HG02678 (cell line): ENCODE data around the gene DPP10.
"Not testable (repeated sequence)": the region's sequence is repeated elsewhere in the genome, so short reads cannot be mapped to it uniquely, and the experiment has no call there.

ENCODE experiments used
- ATAC-seq: cut with Tn5 transposase; IDR thresholded peaks from one replicate; pipeline ENCODE4 v1.9.1; 2021; ENCODE audit warnings: mild to moderate bottlenecking, moderate library complexity; ENCODE audit not compliant: unreplicated experiment

The DPP10 gene

DNA sequence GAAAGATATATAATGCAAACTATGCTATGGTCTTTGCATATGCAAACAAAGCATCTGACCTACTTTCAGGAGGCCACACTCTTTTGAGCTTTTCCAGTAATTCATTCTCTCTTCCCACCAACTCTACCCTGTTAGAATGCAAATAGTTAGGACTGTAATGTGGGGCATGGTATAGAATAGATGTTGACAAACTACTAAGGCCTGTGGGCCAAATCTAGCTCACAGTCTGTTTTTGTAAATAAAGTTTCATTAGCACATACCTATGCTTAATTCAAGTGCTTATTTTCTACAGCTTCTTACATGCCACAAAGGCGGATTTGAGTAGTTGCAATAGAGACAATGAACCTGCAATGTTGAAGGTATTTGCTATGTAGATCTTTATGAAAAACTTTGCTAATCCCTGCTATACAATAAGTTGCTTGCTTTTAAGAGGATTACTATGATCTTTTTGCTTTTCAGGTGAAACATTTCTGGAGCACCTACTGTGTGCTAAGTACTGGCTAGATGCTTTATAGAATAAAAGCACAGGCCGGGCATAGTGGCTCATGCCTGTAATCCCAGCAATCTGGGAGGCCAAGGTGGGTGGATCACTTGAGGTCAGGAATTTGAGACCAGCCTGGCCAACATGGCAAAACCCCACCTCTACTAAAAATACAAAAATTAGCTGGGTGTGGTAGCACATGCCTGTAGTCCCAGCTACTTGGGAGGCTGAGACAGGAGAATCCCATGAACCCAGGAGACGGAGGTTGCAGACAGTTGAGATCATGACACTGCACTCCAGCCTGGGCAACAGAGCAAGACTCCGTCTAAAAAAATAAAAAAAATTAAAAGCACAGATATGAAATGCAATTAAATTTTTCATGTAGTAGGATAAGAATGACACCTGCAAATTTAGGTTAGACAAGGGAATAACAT lies 267.8 kb downstream of the DPP10 start:
- no peak for ATAC-seq

DNA sequence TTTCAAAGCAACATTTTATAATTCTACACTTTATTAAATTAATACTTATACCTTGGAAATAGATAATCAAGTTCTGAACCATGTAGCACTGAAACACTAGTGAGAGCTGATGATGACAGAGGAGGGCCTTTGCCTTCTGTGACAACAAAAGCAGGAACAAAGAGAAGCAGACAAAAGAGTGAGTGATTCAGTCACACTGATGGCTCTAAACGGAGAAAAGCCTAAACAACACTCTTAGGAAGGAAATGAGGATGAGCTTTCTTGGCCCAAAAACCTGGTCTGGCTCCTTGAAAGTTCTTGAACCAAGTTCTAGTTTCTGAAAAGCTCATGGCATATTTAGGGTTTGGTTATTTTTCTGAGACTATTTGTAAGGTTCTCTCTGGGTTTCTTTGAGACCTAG lies 271.9 kb downstream of the DPP10 start:
- no peak for ATAC-seq

DNA sequence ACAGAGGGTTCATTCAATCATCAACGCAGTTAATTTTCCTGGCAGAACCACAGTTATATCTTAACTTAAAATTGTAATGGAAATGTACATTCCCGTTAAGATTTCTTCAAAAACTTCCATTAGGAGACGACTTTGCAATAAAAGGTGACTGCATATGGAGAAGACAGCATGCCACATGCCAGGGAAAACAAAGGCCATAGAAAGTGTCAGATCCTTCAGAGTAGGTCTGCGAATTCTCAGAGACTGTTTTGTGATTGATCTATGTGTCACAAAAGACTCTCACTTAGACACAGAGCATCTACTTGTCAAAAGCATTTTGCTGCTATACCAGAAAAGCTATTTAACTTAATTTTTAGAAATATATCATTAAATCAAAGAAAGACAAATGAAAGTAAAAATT lies 274.6 kb downstream of the DPP10 start:
- no peak for ATAC-seq

DNA sequence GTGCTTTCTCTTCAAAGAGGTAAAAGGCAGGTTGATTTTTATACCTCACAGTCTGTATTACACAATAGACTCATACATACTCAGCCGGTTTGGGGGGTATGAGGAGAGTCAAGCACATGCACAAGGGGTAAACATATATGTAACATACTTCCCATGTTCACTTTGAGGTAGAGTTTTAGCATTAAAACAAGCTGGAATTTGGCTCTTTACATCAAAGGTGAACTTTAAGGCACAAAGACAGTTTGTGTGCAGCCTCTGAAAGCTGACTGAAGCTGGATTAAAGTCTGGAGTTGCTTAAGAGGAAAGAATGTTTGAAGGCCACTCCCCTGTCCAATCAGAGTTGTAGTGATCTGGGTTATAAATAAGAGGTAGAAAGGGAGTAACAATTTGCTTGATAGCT lies 282.0 kb downstream of the DPP10 start:
- ATAC-seq: no peak

DNA sequence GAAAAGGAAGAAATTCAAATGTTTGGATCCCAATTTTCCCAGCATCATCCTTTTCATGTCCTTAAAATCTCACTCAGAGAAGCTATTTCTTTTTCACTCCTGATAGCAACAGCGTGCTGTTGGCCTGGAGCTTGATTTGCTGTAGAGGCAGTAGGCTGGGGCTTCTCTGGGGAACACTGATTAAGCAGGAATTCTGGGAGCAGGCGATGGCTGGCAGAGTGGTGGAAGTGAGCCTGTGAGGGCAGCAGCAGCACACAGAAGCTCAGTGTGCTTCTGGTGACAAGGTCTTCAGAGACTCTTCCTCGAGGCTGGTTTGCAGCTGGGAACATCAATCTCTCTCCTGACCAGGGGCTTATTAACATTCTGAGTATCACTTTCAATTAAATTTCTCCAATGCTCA lies 284.6 kb downstream of the DPP10 start:
- ATAC-seq: no peak

DNA sequence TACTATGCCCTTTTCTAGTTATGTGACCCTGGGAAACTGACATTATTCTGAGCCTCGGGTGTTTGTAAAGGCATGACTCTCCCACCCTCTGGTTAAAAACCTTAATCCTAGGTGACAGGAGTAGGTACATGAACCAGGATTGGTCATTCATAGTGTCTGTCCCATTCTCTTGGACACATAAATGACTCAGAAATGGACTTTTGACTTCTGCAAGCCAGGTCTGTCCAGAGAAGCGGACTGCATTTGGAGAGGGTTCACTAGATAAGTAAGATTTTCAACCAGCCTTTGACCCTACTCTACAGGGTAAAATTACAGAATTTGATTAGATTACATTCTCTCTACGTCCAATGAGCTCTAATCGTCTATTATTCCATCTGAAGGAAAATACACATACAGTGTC lies 285.9 kb downstream of the DPP10 start:
- ATAC-seq: no peak

DNA sequence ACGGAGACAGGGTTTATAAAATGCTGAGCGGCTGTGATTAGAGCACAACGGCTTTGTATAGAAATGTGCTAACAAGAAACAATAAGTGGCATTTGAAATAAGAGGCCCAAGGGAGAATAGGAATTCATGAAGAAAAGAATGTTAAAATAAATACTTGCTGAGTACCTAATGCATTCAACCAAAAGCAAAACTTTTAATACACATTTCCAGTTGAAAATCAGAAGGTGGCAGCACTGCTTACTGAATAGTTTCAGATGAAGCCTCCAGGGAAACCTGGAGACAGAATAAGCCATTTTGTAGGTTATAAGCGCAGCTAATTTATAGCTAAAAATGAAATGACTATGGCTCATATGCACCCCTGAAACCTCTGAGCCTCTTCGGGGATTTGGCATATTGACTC lies 286.6 kb downstream of the DPP10 start:
- no peak for ATAC-seq

DNA sequence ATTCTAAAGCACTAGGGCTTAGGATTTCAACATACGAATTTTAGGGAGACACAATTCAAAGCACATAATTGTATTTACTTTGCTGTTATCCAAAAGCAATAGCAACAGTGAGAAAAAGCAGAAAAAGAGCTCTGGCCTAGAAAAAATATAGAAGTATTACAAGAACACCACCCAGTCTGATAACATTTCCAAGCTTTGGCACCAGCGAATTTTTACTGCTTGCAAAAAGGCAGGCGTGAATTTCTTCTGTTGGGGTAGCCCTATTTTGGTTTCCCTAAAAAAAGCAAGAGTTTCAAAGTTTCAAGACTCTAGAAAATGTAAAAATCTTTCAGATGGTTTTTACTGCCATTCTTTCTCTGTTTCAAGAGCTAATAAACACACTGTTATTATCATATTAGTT lies 292.7 kb downstream of the DPP10 start:
- no peak for ATAC-seq

DNA sequence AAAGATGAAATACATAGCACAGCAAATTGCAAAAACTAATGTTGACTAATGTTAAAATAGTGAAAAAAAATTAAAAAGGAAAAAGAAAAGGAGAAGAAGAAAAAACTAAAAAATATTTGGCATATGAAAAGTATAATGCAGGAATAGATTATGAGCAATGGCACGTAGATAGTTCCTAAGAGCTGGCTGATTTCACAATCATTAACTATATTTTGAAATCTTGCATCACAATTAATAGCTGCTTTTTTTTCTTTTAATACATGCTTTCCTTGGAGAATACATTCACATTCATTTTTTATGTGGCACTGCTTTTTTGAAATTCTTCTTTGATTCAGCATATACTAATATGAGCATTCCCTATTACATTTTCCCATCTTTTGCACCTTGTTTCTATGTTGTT lies 299.8 kb downstream of the DPP10 start:
- ATAC-seq: no peak

DNA sequence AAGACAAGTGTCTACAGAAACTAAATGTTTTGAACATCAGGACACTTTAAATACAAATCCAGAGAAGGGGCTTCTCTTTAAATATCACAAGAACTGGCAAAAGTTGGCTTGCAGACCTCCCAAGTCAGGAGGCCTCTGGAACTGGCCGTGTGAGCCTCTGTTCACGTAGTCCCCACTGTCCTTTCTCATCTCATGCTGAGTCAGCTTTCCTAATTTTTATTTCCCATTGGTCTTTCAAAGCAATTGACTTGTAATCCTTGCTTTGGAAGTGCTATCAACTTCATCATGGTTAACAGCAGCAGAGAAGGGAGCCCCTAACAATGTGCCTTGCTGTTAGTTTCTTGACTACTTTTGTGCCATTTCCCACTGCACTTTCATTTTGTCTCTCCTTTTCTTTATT lies 303.3 kb downstream of the DPP10 start:
- ATAC-seq: no peak

DNA sequence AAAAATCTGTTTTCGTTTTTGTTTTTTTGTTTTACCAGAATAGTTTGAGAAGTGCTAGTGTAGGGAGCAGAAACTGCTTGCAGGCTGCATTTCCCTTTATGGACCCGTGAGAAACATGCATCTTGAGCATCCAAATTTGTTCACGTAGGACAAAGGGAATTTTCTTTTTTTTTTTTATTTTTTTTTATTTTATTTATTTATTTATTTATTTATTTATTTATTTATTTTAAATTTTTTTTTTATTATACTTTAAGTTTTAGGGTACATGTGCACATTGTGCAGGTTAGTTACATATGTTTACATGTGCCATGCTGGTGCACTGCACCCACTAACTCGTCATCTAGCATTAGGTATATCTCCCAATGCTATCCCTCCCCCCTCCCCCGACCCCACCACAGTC lies 305.7 kb downstream of the DPP10 start:
- ATAC-seq: not testable (repeated sequence)

DNA sequence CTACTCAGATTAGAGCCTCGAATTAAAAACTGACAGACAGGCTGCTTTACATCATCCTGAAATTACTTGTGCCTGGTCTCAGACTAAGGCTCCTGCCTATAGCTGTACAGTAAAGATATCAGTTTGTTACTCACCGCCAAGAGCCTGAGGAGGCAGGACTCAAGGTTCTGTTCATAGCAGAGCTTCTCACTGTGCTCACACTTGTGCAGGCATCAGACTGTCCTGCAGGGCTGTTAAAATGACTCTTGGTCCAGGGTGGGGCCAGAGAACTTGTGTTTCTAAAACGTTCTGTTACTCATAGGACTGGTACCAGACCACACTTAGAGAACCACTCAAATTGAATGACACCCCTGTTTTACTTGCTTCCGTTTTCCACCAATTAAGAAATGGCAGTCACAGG lies 310.0 kb downstream of the DPP10 start:
- ATAC-seq: no peak

DNA sequence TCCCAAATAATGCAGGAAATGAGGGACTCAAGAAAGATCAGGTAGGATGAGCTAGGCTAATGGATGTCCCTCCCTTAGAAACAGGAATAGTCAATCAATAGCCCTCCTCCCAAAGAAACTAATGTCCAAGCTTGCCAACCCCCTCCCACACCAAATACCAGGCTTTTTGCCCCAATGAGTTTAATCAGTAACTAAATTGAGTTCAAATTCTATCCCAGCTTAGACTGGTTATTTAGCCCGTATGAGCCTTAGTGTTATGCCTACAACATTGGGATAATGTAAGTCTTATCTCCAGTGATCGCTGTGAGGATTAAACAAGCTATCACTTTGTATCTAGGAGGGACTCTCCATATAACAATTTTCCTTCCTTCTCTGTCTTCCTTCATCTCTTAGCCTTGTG lies 310.7 kb downstream of the DPP10 start:
- no peak for ATAC-seq

DNA sequence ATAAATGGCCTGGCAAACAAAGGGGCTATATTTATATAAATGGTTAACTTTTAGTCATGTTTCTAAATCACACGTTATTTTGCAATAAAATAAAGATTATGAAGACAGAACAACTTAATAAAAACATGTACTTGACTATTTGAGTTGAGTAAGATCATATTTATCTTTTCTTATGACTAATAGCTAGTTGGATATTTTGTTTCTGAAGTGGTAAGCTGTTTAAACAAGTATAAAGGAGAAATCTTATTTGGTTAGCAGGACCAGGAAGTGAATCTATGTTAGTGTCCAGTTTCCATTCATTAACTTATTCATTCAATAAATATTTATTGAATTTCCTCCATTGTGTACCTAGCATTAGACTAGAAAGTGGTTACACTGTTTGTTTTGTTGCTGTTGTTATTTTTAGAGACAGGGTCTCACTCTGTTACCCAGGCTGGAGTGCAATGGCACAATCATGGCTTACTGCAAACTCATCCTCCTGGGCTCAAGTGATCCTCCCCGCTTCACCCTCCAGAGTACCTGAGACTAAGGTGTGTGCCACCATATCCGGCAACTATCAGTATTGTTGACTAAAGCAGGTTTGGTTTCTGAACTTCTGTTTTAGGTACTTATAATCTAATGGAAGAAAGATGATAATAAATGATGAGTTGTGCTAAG lies 312.6 kb downstream of the DPP10 start:
- ATAC-seq: no peak

DNA sequence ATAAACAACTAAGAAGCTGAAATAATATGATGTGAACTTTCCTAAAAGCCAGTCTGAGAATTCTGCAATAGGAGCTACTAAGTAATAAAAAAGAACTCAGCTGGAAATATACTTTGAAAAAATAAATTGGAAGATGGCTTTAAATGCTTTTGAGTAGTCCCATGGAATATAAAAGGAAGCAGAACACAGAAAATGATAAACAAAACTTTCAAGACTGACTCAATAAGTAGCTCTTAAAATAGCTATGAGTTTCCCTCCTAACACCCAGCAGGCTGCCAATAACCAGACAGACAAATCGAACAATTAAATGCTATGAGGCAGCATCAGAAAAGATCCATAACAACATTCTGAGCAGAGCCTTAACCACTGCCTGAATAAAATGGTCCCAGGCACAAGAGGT lies 319.9 kb downstream of the DPP10 start:
- ATAC-seq: no peak

DNA sequence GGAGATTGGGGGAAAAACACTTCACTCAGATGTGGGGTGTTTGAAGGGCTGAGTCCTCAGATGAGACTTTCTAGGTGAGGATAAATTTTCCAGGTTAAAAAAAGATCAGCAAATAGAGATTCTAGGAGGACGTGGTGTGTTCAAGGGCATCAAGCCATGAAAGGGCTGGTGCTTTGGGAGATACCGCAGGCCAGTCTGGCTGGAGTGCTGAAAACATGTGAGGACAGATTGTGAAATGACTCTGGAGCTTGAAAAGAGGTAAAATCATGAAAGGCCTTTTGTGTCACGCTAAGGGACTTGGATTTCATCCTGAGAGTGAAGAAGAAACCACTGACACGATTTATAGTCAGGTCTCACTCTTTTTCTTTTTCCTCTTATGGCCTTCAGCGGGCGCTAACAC lies 320.5 kb downstream of the DPP10 start:
- ATAC-seq: no peak

DNA sequence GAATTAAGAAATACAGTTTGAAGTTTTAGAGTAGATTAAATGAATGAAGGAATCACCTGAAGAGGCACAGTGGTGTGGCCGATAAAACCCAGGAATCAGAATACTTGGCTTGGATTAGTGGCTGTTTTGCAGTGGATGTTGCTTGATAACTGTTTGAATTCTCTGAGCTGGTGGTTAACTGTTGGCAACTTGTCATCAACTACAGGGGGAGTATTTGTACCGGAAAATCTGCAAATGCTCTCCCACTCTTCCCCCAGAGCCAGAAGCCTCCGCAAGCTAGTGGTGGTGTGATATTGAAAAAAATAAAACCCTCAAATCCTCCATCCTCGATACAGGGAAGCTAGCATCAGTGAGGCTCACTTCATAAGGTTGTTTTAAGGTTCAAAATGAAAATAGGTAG lies 326.7 kb downstream of the DPP10 start:
- ATAC-seq: no peak

DNA sequence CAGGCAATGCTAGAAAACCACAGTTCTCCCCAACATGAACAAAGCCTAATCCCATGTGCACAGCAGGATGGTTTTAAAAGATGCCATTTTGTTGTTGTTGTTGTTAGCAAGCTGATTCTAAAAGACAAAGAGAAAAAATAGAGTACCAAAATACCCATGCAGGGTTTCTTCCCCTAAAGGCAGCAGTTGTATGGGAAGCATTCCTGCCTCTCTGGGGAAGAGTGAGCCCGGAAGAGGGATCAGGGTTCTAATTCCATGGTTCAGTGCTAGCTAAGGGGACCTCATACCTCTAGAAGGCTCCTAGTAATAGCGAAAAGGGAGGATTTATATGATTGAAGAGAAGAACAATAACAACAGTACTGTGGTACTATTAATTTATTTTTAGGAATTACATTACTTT lies 327.6 kb downstream of the DPP10 start:
- ATAC-seq: no peak

DNA sequence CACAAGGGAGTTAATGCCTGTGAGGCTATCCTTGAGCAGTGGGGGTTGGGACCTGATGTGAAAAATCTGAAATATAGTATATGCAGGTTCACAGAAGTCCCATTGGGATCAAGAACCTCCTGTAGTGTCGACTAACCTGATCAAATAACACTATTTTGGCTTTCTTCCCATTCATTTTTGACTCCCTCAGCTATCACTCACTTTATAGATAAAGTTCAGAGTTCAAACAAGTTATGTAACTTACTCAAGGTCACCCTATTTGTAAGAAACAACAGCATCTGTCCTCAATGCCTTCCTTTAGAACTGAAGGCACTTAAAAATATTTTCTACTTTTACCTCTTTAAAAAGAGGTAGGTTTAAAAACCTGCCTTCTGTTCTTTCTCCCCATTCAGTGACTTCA lies 341.6 kb downstream of the DPP10 start:
- no peak for ATAC-seq

DNA sequence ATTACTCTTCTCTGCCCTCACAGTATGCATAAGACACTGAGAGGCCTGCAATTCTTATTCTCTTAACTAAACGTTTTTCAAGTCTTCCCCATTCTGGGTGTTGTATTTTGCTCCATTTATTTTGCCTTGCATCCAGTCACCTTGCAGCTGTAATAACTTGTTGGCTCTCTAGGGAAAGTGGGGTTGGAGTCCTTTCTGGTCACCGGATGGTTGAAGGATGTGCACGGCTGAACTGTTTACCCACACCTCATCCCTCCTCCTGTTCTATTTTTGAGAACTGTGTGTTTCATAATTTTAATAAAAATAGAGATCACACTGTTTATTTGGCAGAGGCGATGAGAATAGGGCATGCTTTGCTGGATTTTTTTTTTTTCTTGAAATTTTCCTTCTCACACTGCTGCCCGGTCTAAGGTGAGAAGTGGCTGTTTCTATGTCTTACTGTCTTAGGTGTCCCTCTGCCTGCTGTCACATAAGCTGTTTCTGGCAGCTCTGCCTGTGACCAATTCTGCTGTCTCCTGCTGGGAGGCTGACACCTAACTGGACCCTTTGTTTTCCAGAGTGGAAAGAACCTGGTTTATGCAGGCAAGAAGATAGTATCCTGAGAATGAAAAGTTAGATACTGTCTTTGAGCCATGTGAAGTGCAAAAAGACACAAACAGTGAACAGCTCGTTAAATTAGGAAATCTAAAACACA lies 342.6 kb downstream of the DPP10 start:
- ATAC-seq: no peak

DNA sequence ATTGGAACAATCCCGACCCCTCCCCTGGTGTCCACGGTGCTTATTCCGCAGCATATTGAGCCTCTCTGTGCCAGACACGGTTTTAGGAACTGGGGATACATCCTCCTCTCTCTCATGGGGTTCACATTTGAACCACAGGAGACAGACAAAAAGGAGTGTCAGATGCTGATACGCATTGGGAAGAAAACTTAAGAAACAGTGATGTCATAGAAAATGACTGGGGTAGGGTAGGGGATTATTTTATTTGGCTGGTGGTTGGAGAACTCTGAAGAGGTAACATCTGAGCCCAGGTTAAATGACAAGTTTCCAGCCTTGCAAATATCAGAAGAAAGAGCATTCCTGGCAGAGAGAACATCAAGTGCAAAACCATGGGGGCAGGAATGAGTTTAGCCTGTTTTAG lies 344.5 kb downstream of the DPP10 start:
- no peak for ATAC-seq

DNA sequence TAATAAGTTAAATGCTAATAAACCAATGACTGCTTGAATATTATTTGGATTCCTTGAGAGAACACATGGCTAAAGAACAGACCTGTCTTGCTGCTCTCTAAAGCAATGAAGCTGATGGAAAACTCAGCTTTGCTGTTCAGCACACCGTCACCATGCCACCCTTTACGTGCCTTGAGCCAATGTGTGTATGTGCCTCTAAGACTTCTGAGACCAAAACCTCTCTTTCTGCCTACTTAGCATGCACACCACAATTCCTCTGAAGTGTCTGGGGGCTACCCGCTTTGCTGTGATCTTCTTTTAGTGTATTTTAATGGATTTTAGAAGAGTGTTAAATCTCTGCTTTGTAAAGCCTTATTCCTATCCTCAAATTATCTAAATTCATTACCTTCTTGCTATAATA lies 345.0 kb downstream of the DPP10 start:
- no peak for ATAC-seq
